Measurements from ENCODE around the gene PPP1R12C. TPM values are rescaled to one million over a fixed set of nuclear protein-coding genes. Genes with fewer than 3 reads are reported as not detected.

The PPP1R12C gene
- total RNA-seq, 2 experiments from 2014 or later, result 123 to 136 TPM

- no peak overlapping the region for H3K4me3 ChIP-seq (ENCODE audit: low read length)
- Mint-ChIP-seq H3K27me3 (peaks cover 69% of the 10 kb centered on the region), H3K27ac (no peak overlapping the region), H3K4me3 (no peak overlapping the region), H3K36me3 (ENCODE audit: low read depth) (no peaks in the 10 kb centered on the region), H3K9me3 (no peaks in the 10 kb centered on the region), H3K4me1 (ENCODE audit: low read depth) (peaks cover 11% of the 10 kb centered on the region)
- H3K9me3 ChIP-seq (ENCODE audit: control insufficient read depth in 1 of 2, insufficient read depth in 1 of 2, low read length in 2 of 2), result peaks cover 0 to 37% of the 10 kb centered on the region in 2 experiments
- peak; percentile 85 for TF ChIP-seq CTCF (IDR thresholded peaks at IDR 0.05)
- H3K36me3 ChIP-seq (ENCODE audit: insufficient read depth, low read length), result no peaks in the 10 kb centered on the region
- ChIA-PET POLR2A (interaction anchor here (0.6 to 1.2 kb wide), 4 partner anchors 9 to 247 kb away, joined by 3 to 4 read pairs (median 4); partner anchors contain the start of gene UBE2S), CTCF (interaction anchor here (0.7 to 1.9 kb wide), 14 partner anchors 9 to 344 kb away, joined by 3 to 16 read pairs (median 4); partner anchors contain the start of genes ISOC2, PPP1R12C and UBE2S)
- intact Hi-C loops (cut with DNase I, micrococcal nuclease), result loop anchor here (1.0 to 5.0 kb wide), 2 partner anchors 72 to 73 kb away; no protein-coding TSS in a partner anchor
- peaks cover 64 to 74% of the 10 kb centered on the region in 2 experiments for H3K27me3 ChIP-seq (ENCODE audit: control insufficient read depth in 1 of 2, insufficient read depth in 2 of 2, low read length in 2 of 2)
- DNase-seq (peak; percentile 65 to 93 (median 82)), ATAC-seq (ENCODE audit: poor library complexity) (peak; percentile 98)
- H3K27ac ChIP-seq (ENCODE audit: low read depth in 1 of 2, low read length in 2 of 2), result no peak overlapping the region
- H3K4me1 ChIP-seq (ENCODE audit: insufficient read depth, low read length), result peaks cover 22% of the 10 kb centered on the region
These were observed 42.9 kb upstream of the PPP1R12C start for GRCh38 chr19:55160128-55160985.

GRCh38 chr19:55158848-55159749 lies 41.7 kb upstream of the PPP1R12C start:
- Histone ChIP-seq H3K4me3 (ENCODE audit: low read length) (no peak overlapping the region), H3K4me1 (ENCODE audit: insufficient read depth, low read length) (peaks cover 22% of the 10 kb centered on the region), H3K27ac (ENCODE audit: low read depth in 1 of 2, low read length in 2 of 2) (no peak overlapping the region), H3K9me3 (ENCODE audit: control insufficient read depth in 1 of 2, insufficient read depth in 1 of 2, low read length in 2 of 2) (peaks cover 0 to 37% of the 10 kb centered on the region in 2 experiments), H3K27me3 (ENCODE audit: control insufficient read depth in 1 of 2, insufficient read depth in 2 of 2, low read length in 2 of 2) (peaks cover 59 to 66% of the 10 kb centered on the region in 2 experiments), H3K36me3 (ENCODE audit: insufficient read depth, low read length) (no peaks in the 10 kb centered on the region)
- H3K27ac Mint-ChIP-seq, result no peak overlapping the region
- POLR2A ChIA-PET, result interaction anchor here (0.6 to 1.2 kb wide), 3 partner anchors 8 to 143 kb away, joined by 3 read pairs; no protein-coding TSS in a partner anchor
- peaks cover 17% of the 10 kb centered on the region for H3K4me1 Mint-ChIP-seq (ENCODE audit: low read depth)
- peaks cover 64% of the 10 kb centered on the region for H3K27me3 Mint-ChIP-seq
- H3K9me3 Mint-ChIP-seq, result no peaks in the 10 kb centered on the region
- TF ChIP-seq CTCF (IDR thresholded peaks at IDR 0.05), result no peak
- ATAC-seq (ENCODE audit: poor library complexity) (no peak), DNase-seq (no peak)
- intact Hi-C loops (cut with DNase I, micrococcal nuclease), result no loop called here
- no peak overlapping the region for H3K4me3 Mint-ChIP-seq
- CTCF ChIA-PET, result interaction anchor here (1.9 kb wide), 1 partner anchor 18 kb away, joined by 16 read pairs; no protein-coding TSS in a partner anchor
- no peaks in the 10 kb centered on the region for H3K36me3 Mint-ChIP-seq (ENCODE audit: low read depth)

- H3K27me3 Mint-ChIP-seq, result peaks cover 57% of the 10 kb centered on the region
- peaks cover 23% of the 10 kb centered on the region for H3K4me1 Mint-ChIP-seq (ENCODE audit: low read depth)
- H3K27ac Mint-ChIP-seq, result no peak overlapping the region
- DNase-seq, result no peak
- ATAC-seq (ENCODE audit: poor library complexity), result no peak
- POLR2A ChIA-PET, result no interaction called here
- Histone ChIP-seq H3K4me1 (ENCODE audit: insufficient read depth, low read length) (peaks cover 28% of the 10 kb centered on the region), H3K27ac (ENCODE audit: low read depth in 1 of 2, low read length in 2 of 2) (no peak overlapping the region), H3K4me3 (ENCODE audit: low read length) (no peak overlapping the region), H3K9me3 (ENCODE audit: control insufficient read depth in 1 of 2, insufficient read depth in 1 of 2, low read length in 2 of 2) (peaks cover 0 to 41% of the 10 kb centered on the region in 2 experiments), H3K27me3 (ENCODE audit: control insufficient read depth in 1 of 2, insufficient read depth in 2 of 2, low read length in 2 of 2) (peaks cover 54 to 59% of the 10 kb centered on the region in 2 experiments), H3K36me3 (ENCODE audit: insufficient read depth, low read length) (no peaks in the 10 kb centered on the region)
- H3K9me3 Mint-ChIP-seq, result no peaks in the 10 kb centered on the region
- intact Hi-C loops (cut with DNase I, micrococcal nuclease), result no loop called here
- H3K4me3 Mint-ChIP-seq, result no peak overlapping the region
- no peak for TF ChIP-seq CTCF (IDR thresholded peaks at IDR 0.05)
- CTCF ChIA-PET, result no interaction called here
- no peaks in the 10 kb centered on the region for H3K36me3 Mint-ChIP-seq (ENCODE audit: low read depth)
These were observed 41.0 kb upstream of the PPP1R12C start for GRCh38 chr19:55158423-55158822.

Measured in CD4-positive, alpha-beta T cell (primary cell).